Forelimb muscle (tissue), 1 donor: ENCODE data around the gene RCAN1. TPM values are rescaled to one million over a fixed set of nuclear protein-coding genes. Genes with fewer than 3 reads are reported as not detected.
"Not testable (repeated sequence)": the region's sequence is repeated elsewhere in the genome, so short reads cannot be mapped to it uniquely, and the experiment has no call there.

ENCODE experiments used
- DNase-seq: peaks from one replicate; pipeline ENCODE4 v3.0.0-alpha.2; 2013; ENCODE audit warnings: low read depth
- polyA plus RNA-seq: library from polyadenylated mRNA; unstranded; fragments of 120-200 nt; gene quantifications from one replicate; pipeline ENCODE4 v1.2.1, GENCODE V29; 2013; ENCODE audit not compliant: insufficient read length

RCAN1 gene
- polyA plus RNA-seq, 1 donor, result 16.3 TPM

- DNase-seq, result no peak
These were observed 96.6 kb downstream of the RCAN1 start for GRCh38 chr21:34518301-34518700.

- DNase-seq, result no peak
These were observed 97.2 kb downstream of the RCAN1 start for GRCh38 chr21:34517491-34518245.

- no peak for DNase-seq
These were observed 97.9 kb downstream of the RCAN1 start for GRCh38 chr21:34517039-34517438.

GRCh38 chr21:34514576-34515115 is 100.3 kb downstream of the RCAN1 start:
- DNase-seq, result no peak

- no peak for DNase-seq
These were observed 101.7 kb downstream of the RCAN1 start for GRCh38 chr21:34513129-34513675.

- no peak for DNase-seq
These were observed 103.0 kb downstream of the RCAN1 start, which contains the start of gene KCNE1 for GRCh38 chr21:34511787-34512455. TSS of gene KCNE1 (minus strand) at chr21:34512210. CDS start at chr21:34449634, 62,576 bp downstream.

GRCh38 chr21:34511181-34511580 is 103.7 kb downstream of the RCAN1 start:
- no peak for DNase-seq

GRCh38 chr21:34510148-34511142 is 104.5 kb downstream of the RCAN1 start:
- DNase-seq, result no peak

- no peak for DNase-seq
These were observed 105.8 kb downstream of the RCAN1 start for GRCh38 chr21:34509151-34509550.

- no peak for DNase-seq
These were observed 110.3 kb downstream of the RCAN1 start for GRCh38 chr21:34504595-34504994.

- DNase-seq, result no peak
These were observed 112.3 kb downstream of the RCAN1 start for GRCh38 chr21:34502480-34503106.

GRCh38 chr21:34501716-34502115 is 113.2 kb downstream of the RCAN1 start:
- no peak for DNase-seq

GRCh38 chr21:34500191-34500590 is 114.7 kb downstream of the RCAN1 start:
- no peak for DNase-seq

GRCh38 chr21:34499116-34499515 is 115.8 kb downstream of the RCAN1 start:
- no peak for DNase-seq

GRCh38 chr21:34498623-34499022 is 116.3 kb downstream of the RCAN1 start:
- no peak for DNase-seq

- not testable (repeated sequence) for DNase-seq
These were observed 131.1 kb downstream of the RCAN1 start for GRCh38 chr21:34483854-34484253.

GRCh38 chr21:34483435-34483834 is 131.5 kb downstream of the RCAN1 start:
- not testable (repeated sequence) for DNase-seq

- DNase-seq, result not testable (repeated sequence)
These were observed 147.6 kb downstream of the RCAN1 start for GRCh38 chr21:34467333-34467732.
